WTC11 (cell line): ENCODE measurements around the gene DUT. TPM values are rescaled to one million over a fixed set of nuclear protein-coding genes. Genes with fewer than 3 reads are reported as not detected.

Experiments used
- ATAC-seq: fragments of 200-7000 bp; cut with Tn5 transposase; 2 replicates; pipeline ENCODE4 v1.10.0; 2021; ENCODE audit warnings: mild to moderate bottlenecking, moderate library complexity
- CTCF ChIA-PET: fragments of 300-600 bp; sonication (Branson Sonifier 250); formaldehyde crosslinking; loops from one replicate; lab custom pipeline; 2021; ENCODE audit warnings: antibody characterized with exemption; lab: Charles Lee
- POLR2A ChIA-PET: fragments of 350-600 bp; sonication (Branson Sonifier 250); formaldehyde crosslinking; loops from one replicate; lab custom pipeline; 2021; ENCODE audit warnings: antibody characterized with exemption; lab: Charles Lee
- DNase-seq: peaks from one replicate; pipeline ENCODE4 v3.0.0; 2021; ENCODE audit warnings: low spot score
- H3K27ac Mint-ChIP-seq: 2 replicates; pipeline ENCODE4 v1.8.0; 2021; ENCODE audit warnings: mixed read lengths
- H3K27me3 Mint-ChIP-seq: 2 replicates; pipeline ENCODE4 v1.8.0; 2021; ENCODE audit warnings: low read depth, mild to moderate bottlenecking, moderate library complexity, mixed read lengths
- H3K36me3 Mint-ChIP-seq: 2 replicates; pipeline ENCODE4 v1.8.0; 2021; ENCODE audit warnings: mixed read lengths
- H3K4me1 Mint-ChIP-seq: 2 replicates; pipeline ENCODE4 v1.8.0; 2022; ENCODE audit warnings: mixed read lengths
- H3K4me3 Mint-ChIP-seq: 2 replicates; pipeline ENCODE4 v1.8.0; 2021; ENCODE audit warnings: mild to moderate bottlenecking, moderate library complexity, mixed read lengths
- H3K9me3 Mint-ChIP-seq: 2 replicates; pipeline ENCODE4 v1.8.0; 2021; ENCODE audit warnings: mixed read lengths
- CREB1 ChIP-seq: sonication (generic); formaldehyde crosslinking; IDR thresholded peaks from 2 replicates; pipeline ENCODE4 v1.8.0; 2023; ENCODE audit warnings: mild to moderate bottlenecking, missing genetic modification reagents
- ELF4 ChIP-seq: sonication (generic); formaldehyde crosslinking; IDR thresholded peaks from 2 replicates; pipeline ENCODE4 v1.8.1; 2022; ENCODE audit warnings: low read depth, mild to moderate bottlenecking, moderate library complexity, missing genetic modification reagents
- ESRRA ChIP-seq: sonication (generic); formaldehyde crosslinking; IDR thresholded peaks from 2 replicates; pipeline ENCODE4 v1.8.1; 2022; ENCODE audit warnings: mild to moderate bottlenecking, missing genetic modification reagents, borderline replicate concordance
- FOXK1 ChIP-seq: sonication (generic); formaldehyde crosslinking; IDR thresholded peaks from 2 replicates; pipeline ENCODE4 v1.8.0; 2022; ENCODE audit warnings: mild to moderate bottlenecking, moderate library complexity, missing genetic modification reagents
- FOXP1 ChIP-seq: sonication (generic); formaldehyde crosslinking; IDR thresholded peaks from 2 replicates; pipeline ENCODE4 v1.8.0; 2022; ENCODE audit warnings: missing genetic modification reagents, mild to moderate bottlenecking, moderate library complexity, borderline replicate concordance
- IRF2 ChIP-seq: sonication (generic); formaldehyde crosslinking; IDR thresholded peaks from 2 replicates; pipeline ENCODE4 v1.8.0; 2022; ENCODE audit warnings: low read depth, missing genetic modification reagents, borderline replicate concordance
- MYBL2 ChIP-seq: sonication (generic); formaldehyde crosslinking; IDR thresholded peaks from 2 replicates; pipeline ENCODE4 v1.8.1; 2023; ENCODE audit warnings: mild to moderate bottlenecking, moderate library complexity, missing genetic modification reagents
- NR1H2 ChIP-seq: sonication (generic); formaldehyde crosslinking; IDR thresholded peaks from 2 replicates; pipeline ENCODE4 v1.9.0; 2021; ENCODE audit warnings: mild to moderate bottlenecking, moderate library complexity, missing genetic modification reagents
- OVOL2 ChIP-seq: fragments of 250-450 bp; sonication (Bioruptor Pico); IDR thresholded peaks from 2 replicates; pipeline ENCODE4 v1.9.0; 2021; ENCODE audit warnings: mild to moderate bottlenecking, borderline replicate concordance
- RELA ChIP-seq: sonication (generic); formaldehyde crosslinking; IDR thresholded peaks from 2 replicates; pipeline ENCODE4 v1.8.1; 2022; ENCODE audit warnings: missing genetic modification reagents, mild to moderate bottlenecking, borderline replicate concordance
- SMAD4 ChIP-seq: sonication (generic); formaldehyde crosslinking; IDR thresholded peaks from 2 replicates; pipeline ENCODE4 v1.8.0; 2022; ENCODE audit warnings: mild to moderate bottlenecking, missing genetic modification reagents
- SOX15 ChIP-seq: fragments of 250-450 bp; sonication (Bioruptor Pico); IDR thresholded peaks from 2 replicates; pipeline ENCODE4 v1.9.0; 2021; ENCODE audit warnings: mild to moderate bottlenecking
- SP1 ChIP-seq: sonication (generic); formaldehyde crosslinking; conservative IDR thresholded peaks from 2 replicates; pipeline ENCODE4 v1.8.1; 2022; ENCODE audit warnings: missing genetic modification reagents
- TCF7 ChIP-seq: sonication (generic); formaldehyde crosslinking; IDR thresholded peaks from 2 replicates; pipeline ENCODE4 v1.8.0; 2022; ENCODE audit warnings: mild to moderate bottlenecking, low read depth, missing genetic modification reagents, moderate library complexity
- TP53 ChIP-seq: sonication (generic); formaldehyde crosslinking; IDR thresholded peaks from 2 replicates; pipeline ENCODE4 v1.8.1; 2023; ENCODE audit warnings: mild to moderate bottlenecking, missing genetic modification reagents
- ZNF219 ChIP-seq: sonication (generic); formaldehyde crosslinking; IDR thresholded peaks from 2 replicates; pipeline ENCODE4 v1.8.0; 2023; ENCODE audit warnings: missing genetic modification reagents, mild to moderate bottlenecking, borderline replicate concordance
- ZNF232 ChIP-seq: sonication (generic); formaldehyde crosslinking; IDR thresholded peaks from 2 replicates; pipeline ENCODE4 v1.8.0; 2022; ENCODE audit warnings: mild to moderate bottlenecking, missing genetic modification reagents
- ZNF263 ChIP-seq: sonication (generic); formaldehyde crosslinking; IDR thresholded peaks from 2 replicates; pipeline ENCODE4 v1.8.1; 2022; ENCODE audit warnings: low read depth, mild to moderate bottlenecking, moderate library complexity, missing genetic modification reagents
- total RNA-seq: library from RNA; stranded (reverse); gene quantifications from 3 replicates; pipeline ENCODE4 v1.2.3, GENCODE V29; 2021
- TF ChIP-seq, protein P1 (sequence below): sonication (generic); formaldehyde crosslinking; conservative IDR thresholded peaks from 2 replicates; pipeline ENCODE4 v1.8.1; 2022; ENCODE audit warnings: mild to moderate bottlenecking, missing genetic modification reagents
- TF ChIP-seq, protein P2 (sequence below): fragments of 250-450 bp; sonication (Bioruptor Pico); IDR thresholded peaks from 2 replicates; pipeline ENCODE4 v1.9.0; 2021; ENCODE audit warnings: moderate library complexity, mild to moderate bottlenecking, inconsistent platforms, borderline replicate concordance
- TF ChIP-seq, protein P3 (sequence below): fragments of 250-450 bp; sonication (Bioruptor Pico); IDR thresholded peaks from 2 replicates; pipeline ENCODE4 v1.9.0; 2021; ENCODE audit warnings: mild to moderate bottlenecking, borderline replicate concordance
- TF ChIP-seq, protein P4 (sequence below): sonication (generic); formaldehyde crosslinking; IDR thresholded peaks from 2 replicates; pipeline ENCODE4 v1.8.1; 2023; ENCODE audit warnings: mild to moderate bottlenecking, missing genetic modification reagents, moderate library complexity
- TF ChIP-seq, protein P5 (sequence below): sonication (generic); formaldehyde crosslinking; IDR thresholded peaks from 2 replicates; pipeline ENCODE4 v1.8.1; 2023; ENCODE audit warnings: mild to moderate bottlenecking, missing genetic modification reagents, borderline replicate concordance
- TF ChIP-seq, protein P6 (sequence below): sonication (generic); formaldehyde crosslinking; IDR thresholded peaks from 2 replicates; pipeline ENCODE4 v1.8.1; 2022; ENCODE audit warnings: missing genetic modification reagents, borderline replicate concordance

The DUT gene
- total RNA-seq, 1 experiment from 2014 or later = 204 TPM

DNA sequence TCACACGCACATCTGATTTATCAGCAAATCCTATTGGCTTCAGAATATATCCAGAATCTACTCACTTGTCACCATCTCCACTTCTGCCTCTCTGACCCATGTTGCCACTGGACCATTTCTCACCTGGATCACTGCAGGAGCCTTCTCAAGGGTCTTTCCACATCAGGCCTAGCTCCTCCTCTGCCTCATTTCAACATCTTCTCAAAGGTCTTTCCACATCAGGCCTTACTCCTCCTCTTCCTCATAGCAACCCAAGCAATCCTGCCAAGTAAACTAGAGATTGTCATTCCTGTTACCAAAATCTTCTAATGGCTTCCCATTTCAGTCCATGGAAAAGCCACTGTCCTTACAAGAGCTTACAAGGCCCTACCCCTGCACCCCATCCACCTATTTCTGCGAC, 18.0 kb upstream of the DUT start:
- H3K4me3 Mint-ChIP-seq = no peak overlapping the region
- peaks cover 3% of the 10 kb centered on the region; the same call in 1 of the 2 replicates for H3K9me3 Mint-ChIP-seq
- no peak for DNase-seq
- H3K27me3 Mint-ChIP-seq = no peaks in the 10 kb centered on the region; the same call in 1 of the 2 replicates
- CTCF ChIA-PET = no interaction called here
- TF ChIP-seq SP1 = no peak
- TF ChIP-seq, protein P1, sequence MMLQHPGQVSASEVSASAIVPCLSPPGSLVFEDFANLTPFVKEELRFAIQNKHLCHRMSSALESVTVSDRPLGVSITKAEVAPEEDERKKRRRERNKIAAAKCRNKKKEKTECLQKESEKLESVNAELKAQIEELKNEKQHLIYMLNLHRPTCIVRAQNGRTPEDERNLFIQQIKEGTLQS (CRISPR knock-in tag) = no peak
- TF ChIP-seq, protein P2, sequence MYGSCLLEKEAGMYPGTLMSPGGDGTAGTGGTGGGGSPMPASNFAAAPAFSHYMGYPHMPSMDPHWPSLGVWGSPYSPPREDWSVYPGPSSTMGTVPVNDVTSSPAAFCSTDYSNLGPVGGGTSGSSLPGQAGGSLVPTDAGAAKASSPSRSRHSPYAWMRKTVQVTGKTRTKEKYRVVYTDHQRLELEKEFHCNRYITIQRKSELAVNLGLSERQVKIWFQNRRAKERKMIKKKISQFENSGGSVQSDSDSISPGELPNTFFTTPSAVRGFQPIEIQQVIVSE (CRISPR knock-in tag) = no peak
- TF ChIP-seq NR1H2 = no peak
- POLR2A ChIA-PET = no interaction called here
- no peak overlapping the region for H3K27ac Mint-ChIP-seq
- no peak for ATAC-seq
- H3K4me1 Mint-ChIP-seq = peaks cover 34% of the 10 kb centered on the region
- peaks cover 3% of the 10 kb centered on the region; the same call in 1 of the 2 replicates for H3K36me3 Mint-ChIP-seq

DNA sequence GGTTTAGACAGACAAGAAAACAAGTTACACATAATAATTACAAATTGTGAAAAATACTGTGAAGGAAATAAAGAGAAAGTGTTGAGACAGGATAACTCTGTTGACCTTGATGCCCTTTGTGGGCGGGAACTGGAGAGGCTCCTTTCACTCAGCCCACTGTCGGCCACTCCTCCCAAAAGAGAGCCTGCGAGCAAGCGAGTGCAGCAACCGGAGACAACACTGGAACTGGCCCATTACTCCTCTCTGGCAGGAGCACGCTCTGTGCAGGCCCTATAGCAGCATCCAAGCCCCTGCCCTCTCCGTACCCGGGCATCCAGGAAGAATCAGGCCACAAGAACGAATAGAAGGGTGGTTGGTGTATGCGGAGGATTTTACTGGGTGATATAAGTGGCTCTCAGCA, 16.2 kb upstream of the DUT start:
- ChIA-PET CTCF (interaction anchor here (1.5 kb wide), 1 partner anchor 22 kb away, joined by 4 read pairs; no protein-coding TSS in a partner anchor), POLR2A (no interaction called here)
- Mint-ChIP-seq H3K36me3 (peaks cover 3% of the 10 kb centered on the region; the same call in 1 of the 2 replicates), H3K27me3 (no peaks in the 10 kb centered on the region; the same call in 1 of the 2 replicates), H3K27ac (no peak overlapping the region), H3K4me3 (no peak overlapping the region), H3K9me3 (peaks cover 3% of the 10 kb centered on the region; the same call in 1 of the 2 replicates), H3K4me1 (peaks cover 39% of the 10 kb centered on the region)
- ATAC-seq (peak; percentile 91), DNase-seq (peak; percentile 30)
- TF ChIP-seq TCF7 (no peak), ZNF219 (CRISPR knock-in tag) (no peak), SOX15 (CRISPR knock-in tag) (no peak), ZNF232 (CRISPR knock-in tag) (no peak), CREB1 (CRISPR knock-in tag) (no peak), RELA (CRISPR knock-in tag) (no peak), SMAD4 (CRISPR knock-in tag) (no peak), OVOL2 (CRISPR knock-in tag) (no peak), ELF4 (CRISPR knock-in tag) (no peak), FOXP1 (CRISPR knock-in tag) (no peak), FOXK1 (CRISPR knock-in tag) (no peak), MYBL2 (CRISPR knock-in tag) (no peak), ESRRA (no peak), IRF2 (CRISPR knock-in tag) (no peak), TP53 (CRISPR knock-in tag) (no peak), ZNF263 (no peak)
- TF ChIP-seq, protein P3, sequence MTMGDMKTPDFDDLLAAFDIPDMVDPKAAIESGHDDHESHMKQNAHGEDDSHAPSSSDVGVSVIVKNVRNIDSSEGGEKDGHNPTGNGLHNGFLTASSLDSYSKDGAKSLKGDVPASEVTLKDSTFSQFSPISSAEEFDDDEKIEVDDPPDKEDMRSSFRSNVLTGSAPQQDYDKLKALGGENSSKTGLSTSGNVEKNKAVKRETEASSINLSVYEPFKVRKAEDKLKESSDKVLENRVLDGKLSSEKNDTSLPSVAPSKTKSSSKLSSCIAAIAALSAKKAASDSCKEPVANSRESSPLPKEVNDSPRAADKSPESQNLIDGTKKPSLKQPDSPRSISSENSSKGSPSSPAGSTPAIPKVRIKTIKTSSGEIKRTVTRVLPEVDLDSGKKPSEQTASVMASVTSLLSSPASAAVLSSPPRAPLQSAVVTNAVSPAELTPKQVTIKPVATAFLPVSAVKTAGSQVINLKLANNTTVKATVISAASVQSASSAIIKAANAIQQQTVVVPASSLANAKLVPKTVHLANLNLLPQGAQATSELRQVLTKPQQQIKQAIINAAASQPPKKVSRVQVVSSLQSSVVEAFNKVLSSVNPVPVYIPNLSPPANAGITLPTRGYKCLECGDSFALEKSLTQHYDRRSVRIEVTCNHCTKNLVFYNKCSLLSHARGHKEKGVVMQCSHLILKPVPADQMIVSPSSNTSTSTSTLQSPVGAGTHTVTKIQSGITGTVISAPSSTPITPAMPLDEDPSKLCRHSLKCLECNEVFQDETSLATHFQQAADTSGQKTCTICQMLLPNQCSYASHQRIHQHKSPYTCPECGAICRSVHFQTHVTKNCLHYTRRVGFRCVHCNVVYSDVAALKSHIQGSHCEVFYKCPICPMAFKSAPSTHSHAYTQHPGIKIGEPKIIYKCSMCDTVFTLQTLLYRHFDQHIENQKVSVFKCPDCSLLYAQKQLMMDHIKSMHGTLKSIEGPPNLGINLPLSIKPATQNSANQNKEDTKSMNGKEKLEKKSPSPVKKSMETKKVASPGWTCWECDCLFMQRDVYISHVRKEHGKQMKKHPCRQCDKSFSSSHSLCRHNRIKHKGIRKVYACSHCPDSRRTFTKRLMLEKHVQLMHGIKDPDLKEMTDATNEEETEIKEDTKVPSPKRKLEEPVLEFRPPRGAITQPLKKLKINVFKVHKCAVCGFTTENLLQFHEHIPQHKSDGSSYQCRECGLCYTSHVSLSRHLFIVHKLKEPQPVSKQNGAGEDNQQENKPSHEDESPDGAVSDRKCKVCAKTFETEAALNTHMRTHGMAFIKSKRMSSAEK (CRISPR knock-in tag) = no peak
- TF ChIP-seq, protein P4, sequence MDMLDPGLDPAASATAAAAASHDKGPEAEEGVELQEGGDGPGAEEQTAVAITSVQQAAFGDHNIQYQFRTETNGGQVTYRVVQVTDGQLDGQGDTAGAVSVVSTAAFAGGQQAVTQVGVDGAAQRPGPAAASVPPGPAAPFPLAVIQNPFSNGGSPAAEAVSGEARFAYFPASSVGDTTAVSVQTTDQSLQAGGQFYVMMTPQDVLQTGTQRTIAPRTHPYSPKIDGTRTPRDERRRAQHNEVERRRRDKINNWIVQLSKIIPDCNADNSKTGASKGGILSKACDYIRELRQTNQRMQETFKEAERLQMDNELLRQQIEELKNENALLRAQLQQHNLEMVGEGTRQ (CRISPR knock-in tag) = no peak
- TF ChIP-seq, protein P5, sequence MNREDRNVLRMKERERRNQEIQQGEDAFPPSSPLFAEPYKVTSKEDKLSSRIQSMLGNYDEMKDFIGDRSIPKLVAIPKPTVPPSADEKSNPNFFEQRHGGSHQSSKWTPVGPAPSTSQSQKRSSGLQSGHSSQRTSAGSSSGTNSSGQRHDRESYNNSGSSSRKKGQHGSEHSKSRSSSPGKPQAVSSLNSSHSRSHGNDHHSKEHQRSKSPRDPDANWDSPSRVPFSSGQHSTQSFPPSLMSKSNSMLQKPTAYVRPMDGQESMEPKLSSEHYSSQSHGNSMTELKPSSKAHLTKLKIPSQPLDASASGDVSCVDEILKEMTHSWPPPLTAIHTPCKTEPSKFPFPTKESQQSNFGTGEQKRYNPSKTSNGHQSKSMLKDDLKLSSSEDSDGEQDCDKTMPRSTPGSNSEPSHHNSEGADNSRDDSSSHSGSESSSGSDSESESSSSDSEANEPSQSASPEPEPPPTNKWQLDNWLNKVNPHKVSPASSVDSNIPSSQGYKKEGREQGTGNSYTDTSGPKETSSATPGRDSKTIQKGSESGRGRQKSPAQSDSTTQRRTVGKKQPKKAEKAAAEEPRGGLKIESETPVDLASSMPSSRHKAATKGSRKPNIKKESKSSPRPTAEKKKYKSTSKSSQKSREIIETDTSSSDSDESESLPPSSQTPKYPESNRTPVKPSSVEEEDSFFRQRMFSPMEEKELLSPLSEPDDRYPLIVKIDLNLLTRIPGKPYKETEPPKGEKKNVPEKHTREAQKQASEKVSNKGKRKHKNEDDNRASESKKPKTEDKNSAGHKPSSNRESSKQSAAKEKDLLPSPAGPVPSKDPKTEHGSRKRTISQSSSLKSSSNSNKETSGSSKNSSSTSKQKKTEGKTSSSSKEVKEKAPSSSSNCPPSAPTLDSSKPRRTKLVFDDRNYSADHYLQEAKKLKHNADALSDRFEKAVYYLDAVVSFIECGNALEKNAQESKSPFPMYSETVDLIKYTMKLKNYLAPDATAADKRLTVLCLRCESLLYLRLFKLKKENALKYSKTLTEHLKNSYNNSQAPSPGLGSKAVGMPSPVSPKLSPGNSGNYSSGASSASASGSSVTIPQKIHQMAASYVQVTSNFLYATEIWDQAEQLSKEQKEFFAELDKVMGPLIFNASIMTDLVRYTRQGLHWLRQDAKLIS (CRISPR knock-in tag) = no peak
- TF ChIP-seq, protein P6, sequence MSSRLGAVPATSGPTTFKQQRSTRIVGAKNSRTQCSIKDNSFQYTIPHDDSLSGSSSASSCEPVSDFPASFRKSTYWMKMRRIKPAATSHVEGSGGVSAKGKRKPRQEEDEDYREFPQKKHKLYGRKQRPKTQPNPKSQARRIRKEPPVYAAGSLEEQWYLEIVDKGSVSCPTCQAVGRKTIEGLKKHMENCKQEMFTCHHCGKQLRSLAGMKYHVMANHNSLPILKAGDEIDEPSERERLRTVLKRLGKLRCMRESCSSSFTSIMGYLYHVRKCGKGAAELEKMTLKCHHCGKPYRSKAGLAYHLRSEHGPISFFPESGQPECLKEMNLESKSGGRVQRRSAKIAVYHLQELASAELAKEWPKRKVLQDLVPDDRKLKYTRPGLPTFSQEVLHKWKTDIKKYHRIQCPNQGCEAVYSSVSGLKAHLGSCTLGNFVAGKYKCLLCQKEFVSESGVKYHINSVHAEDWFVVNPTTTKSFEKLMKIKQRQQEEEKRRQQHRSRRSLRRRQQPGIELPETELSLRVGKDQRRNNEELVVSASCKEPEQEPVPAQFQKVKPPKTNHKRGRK (CRISPR knock-in tag) = no peak
